Measurements from ENCODE around the gene OTUD3.
"Not testable (repeated sequence)": the region's sequence is repeated elsewhere in the genome, so short reads cannot be mapped to it uniquely, and the experiment has no call there.

OTUD3 gene

DNA sequence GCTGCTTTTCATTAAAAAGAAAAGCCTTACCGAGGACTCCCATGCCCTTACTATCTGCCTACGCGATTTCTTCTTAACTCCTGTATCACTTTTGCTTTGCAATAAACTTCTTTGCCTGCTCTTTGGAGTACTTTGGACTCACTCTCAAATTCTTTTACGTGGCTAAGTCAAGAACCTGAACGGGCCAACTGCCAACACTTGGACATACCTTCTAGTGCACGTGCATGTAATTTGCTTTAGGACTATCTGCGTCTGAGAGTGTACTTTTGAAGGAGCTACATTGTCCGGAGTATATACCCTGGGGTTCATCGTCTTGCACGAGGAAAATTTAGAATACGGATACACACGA lies 3.6 kb upstream of the OTUD3 start:
- no peak overlapping the region for H3K27ac ChIP-seq
- peaks cover 10% of the 10 kb centered on the region; the same call in 1 of the 2 replicates for H3K79me2 ChIP-seq (ENCODE audit: insufficient read depth, low read depth)
- TF ChIP-seq, protein P1, sequence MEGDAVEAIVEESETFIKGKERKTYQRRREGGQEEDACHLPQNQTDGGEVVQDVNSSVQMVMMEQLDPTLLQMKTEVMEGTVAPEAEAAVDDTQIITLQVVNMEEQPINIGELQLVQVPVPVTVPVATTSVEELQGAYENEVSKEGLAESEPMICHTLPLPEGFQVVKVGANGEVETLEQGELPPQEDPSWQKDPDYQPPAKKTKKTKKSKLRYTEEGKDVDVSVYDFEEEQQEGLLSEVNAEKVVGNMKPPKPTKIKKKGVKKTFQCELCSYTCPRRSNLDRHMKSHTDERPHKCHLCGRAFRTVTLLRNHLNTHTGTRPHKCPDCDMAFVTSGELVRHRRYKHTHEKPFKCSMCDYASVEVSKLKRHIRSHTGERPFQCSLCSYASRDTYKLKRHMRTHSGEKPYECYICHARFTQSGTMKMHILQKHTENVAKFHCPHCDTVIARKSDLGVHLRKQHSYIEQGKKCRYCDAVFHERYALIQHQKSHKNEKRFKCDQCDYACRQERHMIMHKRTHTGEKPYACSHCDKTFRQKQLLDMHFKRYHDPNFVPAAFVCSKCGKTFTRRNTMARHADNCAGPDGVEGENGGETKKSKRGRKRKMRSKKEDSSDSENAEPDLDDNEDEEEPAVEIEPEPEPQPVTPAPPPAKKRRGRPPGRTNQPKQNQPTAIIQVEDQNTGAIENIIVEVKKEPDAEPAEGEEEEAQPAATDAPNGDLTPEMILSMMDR (conservative IDR thresholded peaks at IDR 0.05; ENCODE audit: low read depth, low read length): no peak
- H3K4me2 ChIP-seq: no peak overlapping the region
- H2AFZ ChIP-seq (ENCODE audit: low read depth): no peak overlapping the region
- peaks cover 5% of the 10 kb centered on the region for H3K4me1 ChIP-seq (ENCODE audit: low read depth, poor library complexity, severe bottlenecking)
- H4K20me1 ChIP-seq (ENCODE audit: insufficient read depth): no peaks in the 10 kb centered on the region
- no peak overlapping the region for H3K4me3 ChIP-seq (IDR thresholded peaks at IDR 0.05; ENCODE audit: insufficient read depth, low read depth, low read length)
- H3K9ac ChIP-seq: no peak overlapping the region
- no peaks in the 10 kb centered on the region for H3K27me3 ChIP-seq (ENCODE audit: insufficient read depth, low read depth)
- no peaks in the 10 kb centered on the region for H3K36me3 ChIP-seq (ENCODE audit: insufficient read depth)

DNA sequence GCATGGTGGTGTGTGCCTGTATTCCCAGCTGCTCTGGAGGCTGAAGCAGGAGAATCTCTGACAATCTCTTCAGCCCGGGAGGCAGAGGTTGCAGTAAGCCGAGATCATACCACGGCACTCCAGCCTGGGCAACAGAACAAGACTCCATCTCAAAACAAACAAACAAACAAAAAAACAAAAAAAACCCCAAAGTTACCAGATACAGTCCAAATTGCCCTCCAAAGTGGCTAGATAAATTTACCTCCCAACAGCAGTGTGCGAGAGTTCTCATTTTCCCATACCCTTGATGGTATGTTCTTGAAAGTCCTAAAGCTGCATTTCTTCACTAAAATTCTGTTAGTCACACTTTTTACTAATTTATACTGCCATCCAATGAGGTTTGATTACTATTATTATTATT lies 3.0 kb upstream of the OTUD3 start:
- Histone ChIP-seq H3K4me3 (IDR thresholded peaks at IDR 0.05; ENCODE audit: insufficient read depth, low read depth, low read length) (no peak overlapping the region), H3K36me3 (ENCODE audit: insufficient read depth) (no peaks in the 10 kb centered on the region), H3K27ac (no peak overlapping the region), H2AFZ (ENCODE audit: low read depth) (no peak overlapping the region), H3K79me2 (ENCODE audit: insufficient read depth, low read depth) (peaks cover 16% of the 10 kb centered on the region; the same call in 1 of the 2 replicates), H3K9ac (no peak overlapping the region), H3K4me1 (ENCODE audit: low read depth, poor library complexity, severe bottlenecking) (peaks cover 8% of the 10 kb centered on the region), H3K27me3 (ENCODE audit: insufficient read depth, low read depth) (no peaks in the 10 kb centered on the region), H4K20me1 (ENCODE audit: insufficient read depth) (no peaks in the 10 kb centered on the region), H3K4me2 (no peak overlapping the region)
- TF ChIP-seq, protein P1 (conservative IDR thresholded peaks at IDR 0.05; ENCODE audit: low read depth, low read length): no peak

DNA sequence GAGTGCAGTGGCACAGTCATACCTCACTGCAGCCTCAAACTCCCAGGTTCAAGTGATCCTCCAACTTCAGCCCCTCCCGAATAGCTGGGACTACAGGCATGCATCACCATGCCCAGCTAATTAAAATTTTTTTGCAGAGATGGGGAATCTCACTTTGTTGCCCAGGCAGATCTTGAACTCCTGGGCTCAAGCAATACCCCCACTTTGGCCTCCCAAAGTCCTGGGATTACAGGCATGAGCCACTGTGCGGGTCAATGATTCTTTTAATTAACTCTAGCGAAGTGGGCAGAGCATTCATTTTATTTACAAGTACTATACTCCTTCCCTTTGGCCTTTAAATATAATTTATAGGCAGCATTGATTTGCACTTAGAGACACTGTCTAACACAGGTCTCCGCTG lies 2.5 kb upstream of the OTUD3 start:
- H4K20me1 ChIP-seq (ENCODE audit: insufficient read depth): no peaks in the 10 kb centered on the region
- H3K36me3 ChIP-seq (ENCODE audit: insufficient read depth): no peaks in the 10 kb centered on the region
- H2AFZ ChIP-seq (ENCODE audit: low read depth): no peak overlapping the region
- no peaks in the 10 kb centered on the region for H3K27me3 ChIP-seq (ENCODE audit: insufficient read depth, low read depth)
- H3K27ac ChIP-seq: no peak overlapping the region
- TF ChIP-seq, protein P1 (conservative IDR thresholded peaks at IDR 0.05; ENCODE audit: low read depth, low read length): no peak
- H3K9ac ChIP-seq: no peak overlapping the region
- H3K79me2 ChIP-seq (ENCODE audit: insufficient read depth, low read depth): peaks cover 19% of the 10 kb centered on the region; the same call in 1 of the 2 replicates
- H3K4me1 ChIP-seq (ENCODE audit: low read depth, poor library complexity, severe bottlenecking): peaks cover 8% of the 10 kb centered on the region
- H3K4me3 ChIP-seq (IDR thresholded peaks at IDR 0.05; ENCODE audit: insufficient read depth, low read depth, low read length): no peak overlapping the region
- no peak overlapping the region for H3K4me2 ChIP-seq

DNA sequence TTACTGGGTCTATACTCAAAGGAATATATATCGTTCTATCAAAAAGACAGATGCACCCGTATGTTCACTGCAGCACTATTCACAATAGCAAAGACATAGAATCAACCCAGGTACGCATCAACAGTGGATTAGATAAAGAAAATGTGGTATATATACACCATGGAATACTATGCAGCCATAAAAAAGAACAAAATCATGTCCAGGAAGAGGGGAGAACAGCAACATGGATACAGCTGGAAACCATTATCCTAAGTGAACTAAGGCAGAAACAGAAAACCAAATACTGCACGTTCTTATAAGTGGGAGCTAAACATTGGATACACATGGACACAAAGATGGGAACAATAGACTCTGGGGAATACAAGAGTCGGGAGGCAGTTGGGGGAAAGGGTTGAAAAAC lies 1.4 kb upstream of the OTUD3 start:
- H3K36me3 ChIP-seq (ENCODE audit: insufficient read depth); H3K4me2 ChIP-seq; H3K9ac ChIP-seq; H4K20me1 ChIP-seq (ENCODE audit: insufficient read depth); H3K27ac ChIP-seq; H3K4me1 ChIP-seq (ENCODE audit: low read depth, poor library complexity, severe bottlenecking); H3K27me3 ChIP-seq (ENCODE audit: insufficient read depth, low read depth); H3K4me3 ChIP-seq (IDR thresholded peaks at IDR 0.05; ENCODE audit: insufficient read depth, low read depth, low read length); H2AFZ ChIP-seq (ENCODE audit: low read depth): not testable (repeated sequence)
- peaks cover 30% of the 10 kb centered on the region; the same call in 1 of the 2 replicates for H3K79me2 ChIP-seq (ENCODE audit: insufficient read depth, low read depth)

DNA sequence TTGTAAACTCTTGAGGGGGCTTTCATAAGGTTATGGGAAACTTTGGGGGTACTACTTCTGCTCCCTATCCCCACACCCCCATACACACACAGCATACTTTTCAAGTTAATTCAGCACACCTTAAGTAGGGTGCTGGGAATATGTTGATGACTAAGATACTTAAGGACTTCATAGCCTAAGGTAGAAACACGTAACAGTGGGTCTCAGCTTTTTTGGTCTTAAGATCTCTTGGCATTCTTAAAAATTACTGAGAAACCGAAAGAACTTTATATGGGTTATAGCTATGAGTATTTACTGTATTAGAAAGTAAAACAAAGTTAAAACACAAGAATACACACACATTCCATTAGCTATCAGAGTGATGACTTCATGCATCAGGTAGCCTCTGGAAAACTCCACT lies 2.1 kb downstream of the OTUD3 start:
- Histone ChIP-seq H3K4me1 (ENCODE audit: low read depth, poor library complexity, severe bottlenecking) (peaks cover 11% of the 10 kb centered on the region), H3K79me2 (ENCODE audit: insufficient read depth, low read depth) (peaks cover 51% of the 10 kb centered on the region; the same call in 1 of the 2 replicates), H3K4me2 (no peak overlapping the region)

More for the DNA sequence above, 2.1 kb downstream of the OTUD3 start:
- Histone ChIP-seq H3K4me3 (IDR thresholded peaks at IDR 0.05; ENCODE audit: insufficient read depth, low read depth, low read length) (no peak overlapping the region), H4K20me1 (ENCODE audit: insufficient read depth) (no peaks in the 10 kb centered on the region), H3K27me3 (ENCODE audit: insufficient read depth, low read depth) (no peaks in the 10 kb centered on the region), H3K9ac (no peak overlapping the region), H2AFZ (ENCODE audit: low read depth) (no peak overlapping the region), H3K36me3 (ENCODE audit: insufficient read depth) (no peaks in the 10 kb centered on the region), H3K27ac (no peak overlapping the region)
- TF ChIP-seq, protein P1 (conservative IDR thresholded peaks at IDR 0.05; ENCODE audit: low read depth, low read length): no peak

Data from KMS-11 (cell line).